ENCODE measurements around the gene FIZ1. TPM values are rescaled to one million over a fixed set of nuclear protein-coding genes. Genes with fewer than 3 reads are reported as not detected.

Gene FIZ1
- total RNA-seq, 2 experiments from 2014 or later: 6.0 to 17.1 TPM

DNA sequence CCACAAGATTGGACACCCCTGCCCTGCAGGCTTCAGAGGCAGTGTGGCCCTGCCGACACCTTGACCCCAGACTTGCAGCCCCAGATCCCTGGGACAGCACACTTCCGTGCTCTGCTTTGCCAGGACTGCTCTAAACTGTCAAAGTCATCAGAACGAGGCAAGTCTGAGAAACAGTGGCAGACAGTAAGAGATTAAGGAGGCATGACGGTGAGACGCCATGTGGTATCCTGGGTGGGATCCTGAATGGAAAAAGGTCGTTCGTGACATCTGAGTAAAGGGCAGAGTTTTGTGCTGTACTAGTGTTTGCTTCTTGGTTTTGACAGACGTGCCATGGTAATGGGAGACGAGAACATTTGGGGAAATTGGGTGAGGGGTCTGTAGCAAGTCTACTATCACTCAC lies 32.5 kb downstream of the FIZ1 start:
- no peaks in the 10 kb centered on the region for H4K20me1 ChIP-seq (ENCODE audit: insufficient read depth, low read length)
- intact Hi-C loops (cut with micrococcal nuclease; ENCODE audit: unreplicated experiment): no loop called here
- POLR2A ChIA-PET: no interaction called here
- H2AFZ ChIP-seq (ENCODE audit: low read length): no peak overlapping the region
- no peaks in the 10 kb centered on the region for H3K9me2 ChIP-seq (ENCODE audit: insufficient read depth, low read length)
- H3K4me1 ChIP-seq (ENCODE audit: insufficient read depth, low read length, poor library complexity, severe bottlenecking): no peaks in the 10 kb centered on the region
- H3K36me3 ChIP-seq (ENCODE audit: insufficient read depth, low read length): no peaks in the 10 kb centered on the region
- CTCF ChIA-PET (ENCODE audit: unreplicated experiment): no interaction called here
- no peak overlapping the region for H3K4me3 ChIP-seq (ENCODE audit: low read depth, low read length, poor library complexity, severe bottlenecking)
- no peak overlapping the region for H3K4me2 ChIP-seq (ENCODE audit: low read length)
- no peaks in the 10 kb centered on the region for H3K79me2 ChIP-seq (ENCODE audit: insufficient read depth, low read depth, low read length)
- no peaks in the 10 kb centered on the region for H3K9me3 ChIP-seq (ENCODE audit: low read length)
- no peak for DNase-seq (ENCODE audit: low spot score)
- no peak for TF ChIP-seq EZH2phosphoT487 (IDR thresholded peaks at IDR 0.05; ENCODE audit: borderline replicate concordance, low read depth, low read length)
- TF ChIP-seq, protein P1, sequence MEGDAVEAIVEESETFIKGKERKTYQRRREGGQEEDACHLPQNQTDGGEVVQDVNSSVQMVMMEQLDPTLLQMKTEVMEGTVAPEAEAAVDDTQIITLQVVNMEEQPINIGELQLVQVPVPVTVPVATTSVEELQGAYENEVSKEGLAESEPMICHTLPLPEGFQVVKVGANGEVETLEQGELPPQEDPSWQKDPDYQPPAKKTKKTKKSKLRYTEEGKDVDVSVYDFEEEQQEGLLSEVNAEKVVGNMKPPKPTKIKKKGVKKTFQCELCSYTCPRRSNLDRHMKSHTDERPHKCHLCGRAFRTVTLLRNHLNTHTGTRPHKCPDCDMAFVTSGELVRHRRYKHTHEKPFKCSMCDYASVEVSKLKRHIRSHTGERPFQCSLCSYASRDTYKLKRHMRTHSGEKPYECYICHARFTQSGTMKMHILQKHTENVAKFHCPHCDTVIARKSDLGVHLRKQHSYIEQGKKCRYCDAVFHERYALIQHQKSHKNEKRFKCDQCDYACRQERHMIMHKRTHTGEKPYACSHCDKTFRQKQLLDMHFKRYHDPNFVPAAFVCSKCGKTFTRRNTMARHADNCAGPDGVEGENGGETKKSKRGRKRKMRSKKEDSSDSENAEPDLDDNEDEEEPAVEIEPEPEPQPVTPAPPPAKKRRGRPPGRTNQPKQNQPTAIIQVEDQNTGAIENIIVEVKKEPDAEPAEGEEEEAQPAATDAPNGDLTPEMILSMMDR (conservative IDR thresholded peaks at IDR 0.05; ENCODE audit: low read length): no peak
- no peak overlapping the region for H3K27ac ChIP-seq (ENCODE audit: low read depth, low read length, poor library complexity, severe bottlenecking)
- no TSS peak for BruUV-seq (replicated peaks)

DNA sequence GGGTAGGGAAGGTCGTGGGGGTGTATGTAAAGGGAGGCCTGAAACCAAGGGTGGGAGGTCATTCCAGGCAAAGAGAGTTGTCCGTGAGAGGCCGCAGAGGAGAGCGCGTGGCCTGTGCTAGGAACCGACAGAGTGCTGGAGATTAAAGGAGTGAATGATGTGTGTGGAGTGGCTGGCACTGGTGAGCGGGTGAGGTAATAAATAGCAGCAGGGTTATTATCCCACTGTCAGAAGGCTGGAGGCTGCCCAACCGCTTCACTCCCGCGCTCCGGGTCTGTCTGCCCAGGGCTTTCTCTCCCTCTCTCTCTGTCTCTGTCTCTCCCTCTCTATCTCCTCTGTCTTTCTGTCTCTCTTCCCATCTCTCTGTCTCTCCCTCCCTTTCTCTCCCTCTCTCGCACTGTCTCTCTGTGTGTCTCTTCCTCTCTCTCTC lies 36.0 kb downstream of the FIZ1 start:
- ChIA-PET POLR2A (no interaction called here), CTCF (ENCODE audit: unreplicated experiment) (no interaction called here)
- Histone ChIP-seq H2AFZ (ENCODE audit: low read length) (no peak overlapping the region), H3K79me2 (ENCODE audit: insufficient read depth, low read depth, low read length) (no peaks in the 10 kb centered on the region), H3K9me2 (ENCODE audit: insufficient read depth, low read length) (no peaks in the 10 kb centered on the region), H4K20me1 (ENCODE audit: insufficient read depth, low read length) (no peaks in the 10 kb centered on the region), H3K4me1 (ENCODE audit: insufficient read depth, low read length, poor library complexity, severe bottlenecking) (no peaks in the 10 kb centered on the region), H3K4me3 (ENCODE audit: low read depth, low read length, poor library complexity, severe bottlenecking) (no peak overlapping the region), H3K27ac (ENCODE audit: low read depth, low read length, poor library complexity, severe bottlenecking) (no peak overlapping the region), H3K36me3 (ENCODE audit: insufficient read depth, low read length) (no peaks in the 10 kb centered on the region), H3K9me3 (ENCODE audit: low read length) (no peaks in the 10 kb centered on the region), H3K4me2 (ENCODE audit: low read length) (no peak overlapping the region)
- intact Hi-C loops (cut with micrococcal nuclease; ENCODE audit: unreplicated experiment): no loop called here
- no TSS peak for BruUV-seq (replicated peaks)
- DNase-seq (ENCODE audit: low spot score): no peak
- no peak for TF ChIP-seq EZH2phosphoT487 (IDR thresholded peaks at IDR 0.05; ENCODE audit: borderline replicate concordance, low read depth, low read length)
- TF ChIP-seq, protein P1 (conservative IDR thresholded peaks at IDR 0.05; ENCODE audit: low read length): no peak

DNA sequence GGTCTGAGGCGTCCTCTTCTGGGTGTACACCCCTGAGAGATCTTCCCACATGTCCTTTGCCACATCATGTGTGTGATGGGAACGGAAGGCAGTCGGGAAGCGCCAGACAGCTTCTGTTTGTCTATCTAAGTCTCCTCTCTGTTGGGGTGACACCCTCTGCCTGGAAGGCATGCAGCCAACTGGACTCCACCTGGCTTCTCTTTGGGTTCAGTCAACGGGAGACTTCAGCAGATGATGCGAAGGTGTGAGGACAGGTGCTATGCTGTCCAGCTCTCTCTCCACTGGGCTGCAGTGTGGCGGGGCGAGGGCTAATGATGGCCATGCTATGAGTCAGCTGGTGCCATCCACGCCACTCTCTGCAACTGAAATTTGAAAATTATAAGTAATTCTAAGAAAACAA lies 39.6 kb downstream of the FIZ1 start:
- Histone ChIP-seq H4K20me1 (ENCODE audit: insufficient read depth, low read length) (no peaks in the 10 kb centered on the region), H3K27ac (ENCODE audit: low read depth, low read length, poor library complexity, severe bottlenecking) (no peak overlapping the region), H3K4me3 (ENCODE audit: low read depth, low read length, poor library complexity, severe bottlenecking) (no peak overlapping the region), H2AFZ (ENCODE audit: low read length) (no peak overlapping the region), H3K4me1 (ENCODE audit: insufficient read depth, low read length, poor library complexity, severe bottlenecking) (no peaks in the 10 kb centered on the region), H3K79me2 (ENCODE audit: insufficient read depth, low read depth, low read length) (no peaks in the 10 kb centered on the region), H3K4me2 (ENCODE audit: low read length) (no peak overlapping the region), H3K9me2 (ENCODE audit: insufficient read depth, low read length) (no peaks in the 10 kb centered on the region), H3K9me3 (ENCODE audit: low read length) (no peaks in the 10 kb centered on the region), H3K36me3 (ENCODE audit: insufficient read depth, low read length) (no peaks in the 10 kb centered on the region)
- no peak for DNase-seq (ENCODE audit: low spot score)
- POLR2A ChIA-PET: no interaction called here
- intact Hi-C loops (cut with micrococcal nuclease; ENCODE audit: unreplicated experiment): no loop called here
- TF ChIP-seq, protein P1 (conservative IDR thresholded peaks at IDR 0.05; ENCODE audit: low read length): no peak
- TF ChIP-seq EZH2phosphoT487 (IDR thresholded peaks at IDR 0.05; ENCODE audit: borderline replicate concordance, low read depth, low read length): no peak
- CTCF ChIA-PET (ENCODE audit: unreplicated experiment): no interaction called here
- BruUV-seq (replicated peaks): no TSS peak
